H1 (cell line): ENCODE data around the gene SUMF1. TPM values are rescaled to one million over a fixed set of nuclear protein-coding genes. Genes with fewer than 3 reads are reported as not detected.

Experiments used
- CTCF ChIA-PET: fragments of 300-600 bp; sonication (Branson Sonifier 250); formaldehyde crosslinking; loops from one replicate; lab custom pipeline; 2021; ENCODE audit not compliant: partially characterized antibody; lab: Charles Lee
- POLR2A ChIA-PET: fragments of 300-600 bp; sonication (Branson Sonifier 250); formaldehyde crosslinking; loops from one replicate; lab custom pipeline; 2021; ENCODE audit warnings: inconsistent platforms; ENCODE audit not compliant: partially characterized antibody; lab: Charles Lee
- DNase-seq, 2 experiments: peaks; one replicate each; pipeline versions ENCODE4 v3.0.0 to v3.0.0-alpha.2; 2010 to 2022; ENCODE audit warnings: low spot score in 2 of 2, low read depth in 1 of 2, mixed read lengths in 1 of 2
- FAIRE-seq: peaks from 2 replicates; lab custom pipeline; 2011; peaks lifted over from hg19 to GRCh38; lab: Jason Lieb, UNC
- H2AFZ ChIP-seq: 2 replicates; pipeline ENCODE4 v1.8.1; 2012; ENCODE audit warnings: low read length, inconsistent platforms
- H2AK5ac ChIP-seq: 2 replicates; pipeline ENCODE4 v1.6.1; 2013; ENCODE audit warnings: low read depth, low read length
- H2BK120ac ChIP-seq: replicated peaks from 2 replicates; pipeline ENCODE3; 2013; ENCODE audit warnings: low read depth, low read length, inconsistent platforms
- H2BK12ac ChIP-seq: 2 replicates; pipeline ENCODE4 v1.6.1; 2013; ENCODE audit warnings: low read depth, low read length
- H2BK15ac ChIP-seq: 2 replicates; pipeline ENCODE4 v1.6.1; 2013; ENCODE audit warnings: low read length
- H2BK20ac ChIP-seq: 2 replicates; pipeline ENCODE4 v1.6.1; 2013; ENCODE audit warnings: low read length
- H2BK5ac ChIP-seq: 2 replicates; pipeline ENCODE4 v1.6.1; 2013; ENCODE audit warnings: low read depth, low read length
- H3K14ac ChIP-seq: 2 replicates; pipeline ENCODE4 v1.6.1; 2013; ENCODE audit warnings: inconsistent platforms; ENCODE audit not compliant: insufficient read length
- H3K18ac ChIP-seq: 2 replicates; pipeline ENCODE4 v1.6.1; 2013; ENCODE audit warnings: low read length; ENCODE audit errors: extremely low read depth
- H3K23ac ChIP-seq: 2 replicates; pipeline ENCODE4 v1.6.1; 2013; ENCODE audit warnings: inconsistent platforms; ENCODE audit not compliant: insufficient read length
- H3K23me2 ChIP-seq: 2 replicates; pipeline ENCODE4 v1.6.1; 2013; ENCODE audit warnings: low read depth, low read length
- H3K27ac ChIP-seq: 2 replicates; pipeline ENCODE4 v1.6.1; 2011; ENCODE audit warnings: low read depth, low read length, inconsistent platforms
- H3K27me3 ChIP-seq, 4 experiments: replicated peaks in 1 of 4; 1 replicate in 1 of 4; 2 replicates in 3 of 4; pipeline versions ENCODE4 v1.6.1 to v1.8.1; 2011 to 2013; ENCODE audit warnings: low read length in 3 of 4, mild to moderate bottlenecking in 3 of 4, inconsistent platforms in 2 of 4, mixed read lengths in 2 of 4, moderate library complexity in 1 of 4; ENCODE audit not compliant: control insufficient read depth in 3 of 4, insufficient read depth in 3 of 4; ENCODE audit errors: extremely low read depth in 1 of 4
- H3K36me3 ChIP-seq, 4 experiments: 2 replicates each; pipeline versions ENCODE4 v1.6.1 to v1.8.1; 2011 to 2013; ENCODE audit warnings: mild to moderate bottlenecking in 4 of 4, low read length in 3 of 4, moderate library complexity in 2 of 4, control low read depth in 1 of 4, inconsistent platforms in 1 of 4; ENCODE audit not compliant: insufficient read depth in 4 of 4, control insufficient read depth in 2 of 4
- H3K4ac ChIP-seq: replicated peaks from 2 replicates; pipeline ENCODE3; 2013; ENCODE audit warnings: low read length, low read depth, mixed read lengths, inconsistent platforms; ENCODE audit not compliant: insufficient read length
- H3K4me1 ChIP-seq, 4 experiments: replicated peaks in 1 of 4; 1 replicate in 1 of 4; 2 replicates in 3 of 4; pipeline versions ENCODE4 v1.6.1 to v1.8.1; 2011 to 2013; ENCODE audit warnings: low read length in 3 of 4, inconsistent platforms in 2 of 4, mixed read lengths in 1 of 4; ENCODE audit not compliant: insufficient read depth in 4 of 4, control insufficient read depth in 3 of 4
- H3K4me2 ChIP-seq, 2 experiments: 2 replicates each; pipeline versions ENCODE4 v1.6.1 to v1.8.1; 2011 to 2013; ENCODE audit warnings: low read depth in 2 of 2, low read length in 2 of 2, control low read depth in 1 of 2, inconsistent platforms in 1 of 2, mild to moderate bottlenecking in 1 of 2; ENCODE audit not compliant: insufficient read depth in 1 of 2
- H3K4me3 ChIP-seq, 4 experiments: fragments of 200-600, 300-600 bp in 1 of 4; sonication (generic), shearing (Covaris generic), sonication (Bioruptor Twin) in 1 of 4; 2 replicates each; pipeline versions ENCODE4 v1.5.1 to v1.8.1; 2011 to 2016; ENCODE audit warnings: low read length in 4 of 4, low read depth in 3 of 4, control low read depth in 2 of 4, inconsistent platforms in 2 of 4, mild to moderate bottlenecking in 2 of 4, mixed read lengths in 1 of 4, moderate library complexity in 1 of 4; ENCODE audit not compliant: insufficient read depth in 2 of 4; ENCODE audit errors: extremely low read depth in 1 of 4
- H3K56ac ChIP-seq: replicated peaks from 2 replicates; pipeline ENCODE3; 2013; ENCODE audit warnings: low read depth, mild to moderate bottlenecking, mixed read lengths, low read length, inconsistent platforms; ENCODE audit not compliant: insufficient read length
- H3K79me1 ChIP-seq: 2 replicates; pipeline ENCODE4 v1.6.1; 2013; ENCODE audit warnings: low read depth, low read length, control low read depth
- H3K79me2 ChIP-seq, 2 experiments: 2 replicates each; pipeline versions ENCODE4 v1.6.1 to v1.8.1; 2012 to 2013; ENCODE audit warnings: low read length in 2 of 2, mild to moderate bottlenecking in 2 of 2, inconsistent platforms in 1 of 2; ENCODE audit not compliant: insufficient read depth in 2 of 2, control insufficient read depth in 1 of 2
- H3K9ac ChIP-seq, 4 experiments: replicated peaks in 1 of 4; 1 replicate in 1 of 4; 2 replicates in 3 of 4; pipeline versions ENCODE4 v1.6.1 to v1.8.1; 2011 to 2013; ENCODE audit warnings: low read depth in 3 of 4, low read length in 3 of 4, control low read depth in 2 of 4, mild to moderate bottlenecking in 2 of 4, moderate library complexity in 2 of 4, inconsistent platforms in 1 of 4; ENCODE audit errors: extremely low read depth in 1 of 4
- H3K9me3 ChIP-seq, 2 experiments: 2 replicates each; pipeline versions ENCODE4 v1.6.1 to v1.8.1; 2012 to 2013; ENCODE audit warnings: mild to moderate bottlenecking in 2 of 2, moderate library complexity in 2 of 2, control low read depth in 1 of 2, inconsistent platforms in 1 of 2, low read depth in 1 of 2, low read length in 1 of 2, mixed read lengths in 1 of 2; ENCODE audit not compliant: insufficient read depth in 2 of 2
- H4K20me1 ChIP-seq, 2 experiments: replicated peaks in 1 of 2; 2 replicates each; pipeline versions ENCODE3 to v1.8.1; 2011 to 2013; ENCODE audit warnings: inconsistent platforms in 2 of 2, low read length in 2 of 2, mild to moderate bottlenecking in 1 of 2; ENCODE audit not compliant: insufficient read depth in 2 of 2, control insufficient read depth in 1 of 2
- H4K5ac ChIP-seq: 2 replicates; pipeline ENCODE4 v1.6.1; 2013; ENCODE audit warnings: low read length, low read depth, mixed read lengths, inconsistent platforms; ENCODE audit not compliant: insufficient read length
- H4K8ac ChIP-seq: 2 replicates; pipeline ENCODE4 v1.8.0; 2013; ENCODE audit warnings: mild to moderate bottlenecking, moderate library complexity, low read length, inconsistent platforms; ENCODE audit not compliant: insufficient read depth; ENCODE audit errors: extremely low read depth
- H4K91ac ChIP-seq: replicated peaks from 2 replicates; pipeline ENCODE3; 2013; ENCODE audit warnings: low read length, mixed read lengths, inconsistent platforms; ENCODE audit not compliant: insufficient read length
- BACH1 ChIP-seq: IDR thresholded peaks from 2 replicates; pipeline ENCODE4 v1.6.1; 2012; ENCODE audit warnings: low read length, improper control_type of control experiment
- CEBPB ChIP-seq: IDR thresholded peaks from 2 replicates; pipeline ENCODE4 v1.6.1; 2012; ENCODE audit warnings: low read depth, low read length
- CHD2 ChIP-seq: IDR thresholded peaks from 2 replicates; pipeline ENCODE4 v1.6.1; 2012; ENCODE audit warnings: low read length, improper control_type of control experiment
- CREB1 ChIP-seq: IDR thresholded peaks from 2 replicates; pipeline ENCODE4 v1.6.1; 2012; ENCODE audit warnings: inconsistent platforms
- GTF2F1 ChIP-seq: IDR thresholded peaks from 2 replicates; pipeline ENCODE4 v1.6.1; 2012; ENCODE audit warnings: low read depth, low read length, improper control_type of control experiment, borderline replicate concordance
- HDAC6 ChIP-seq: IDR thresholded peaks from one replicate; pipeline ENCODE4 v1.7.1; 2012; ENCODE audit warnings: low read depth, mild to moderate bottlenecking, inconsistent platforms, low read length, moderate library complexity
- JUN ChIP-seq: IDR thresholded peaks from 2 replicates; pipeline ENCODE4 v1.6.1; 2011; ENCODE audit warnings: low read depth, mild to moderate bottlenecking, improper control_type of control experiment, low read length
- RBBP5 ChIP-seq: IDR thresholded peaks from 2 replicates; pipeline ENCODE4 v1.7.1; 2012; ENCODE audit warnings: low read depth, mild to moderate bottlenecking, inconsistent platforms, low read length, moderate library complexity, borderline replicate concordance
- RNF2 ChIP-seq: fragments of 200-900, 300-1000 bp; sonication (generic); IDR thresholded peaks from 2 replicates; pipeline ENCODE4 v1.7.1; 2016; ENCODE audit warnings: borderline replicate concordance, low read depth, mild to moderate bottlenecking, antibody characterized with exemption, low read length; ENCODE audit not compliant: poor library complexity, severe bottlenecking; ENCODE audit errors: missing control alignments
- SIN3A ChIP-seq, 2 experiments: IDR thresholded peaks in 1 of 2; conservative IDR thresholded peaks in 1 of 2; 2 replicates each; pipeline ENCODE4 v1.6.1; 2011 to 2012; ENCODE audit warnings: low read length in 2 of 2, improper control_type of control experiment in 1 of 2, low read depth in 1 of 2, mild to moderate bottlenecking in 1 of 2
- SIX5 ChIP-seq: IDR thresholded peaks from 2 replicates; pipeline ENCODE4 v1.6.1; 2011; ENCODE audit warnings: mild to moderate bottlenecking, low read depth, low read length
- SUZ12 ChIP-seq: fragments of 200-600 bp; sonication (generic); IDR thresholded peaks from 2 replicates; pipeline ENCODE4 v1.6.1; 2012; ENCODE audit warnings: mild to moderate bottlenecking, inconsistent platforms, low read length, moderate library complexity, mixed read lengths
- TAF1 ChIP-seq: IDR thresholded peaks from 2 replicates; pipeline ENCODE4 v1.6.1; 2011; ENCODE audit warnings: mild to moderate bottlenecking, low read depth, low read length
- TAF7 ChIP-seq: optimal IDR thresholded peaks from 2 replicates; pipeline ENCODE3; 2011; ENCODE audit warnings: low read depth, mild to moderate bottlenecking, inconsistent platforms, low read length, moderate library complexity, borderline replicate concordance
- YY1 ChIP-seq: IDR thresholded peaks from 2 replicates; pipeline ENCODE4 v1.6.1; 2011; ENCODE audit warnings: low read depth, mild to moderate bottlenecking, low read length
- polyA plus RNA-seq, 7 experiments: library from polyadenylated mRNA; depleted of rRNA in 3 of 7; stranded (reverse) in 5 of 7; unstranded in 2 of 7; fragments of >200 nt in 5 of 7; fragments of 200-250 nt in 2 of 7; gene quantifications; 1 replicate in 5 of 7; 2 replicates in 1 of 7; 4 replicates in 1 of 7; pipeline versions ENCODE4 v1.2.1 to v1.2.3, GENCODE V29; 2011 to 2013; ENCODE audit warnings: missing spikeins in 2 of 7, mixed read lengths in 2 of 7
- total RNA-seq: library from RNA; stranded (reverse); fragmentation: NEBNext Ultra II Directional; extraction: Animal tissue kit (Norgen Biotek cat#: 25700); gene quantifications from 2 replicates; pipeline ENCODE4 v1.2.1, GENCODE V29; 2021
- TF ChIP-seq, protein P1 (sequence below): IDR thresholded peaks from 2 replicates; pipeline ENCODE4 v1.6.1; 2012; ENCODE audit warnings: inconsistent platforms

SUMF1 gene
- total and polyA plus RNA-seq, 2 of the 8 experiments (the other 6 are each of a cell fraction or from before 2014, with no cell fraction given) = 12.5 to 15.0 TPM

GRCh38 chr3:4454142-4454541 lies 12.9 kb downstream of the SUMF1 start:
- Histone ChIP-seq H2AFZ (no peak overlapping the region), H3K4me1 (no peaks in the 10 kb centered on the region; a peak in 1 of 7 replicates), H4K20me1 (no peaks in the 10 kb centered on the region), H3K56ac (no peak overlapping the region), H3K79me1 (no peaks in the 10 kb centered on the region), H3K9ac (no peak overlapping the region), H3K4me2 (no peak overlapping the region), H3K18ac (no peak overlapping the region), H4K91ac (no peak overlapping the region), H3K36me3 (no peaks in the 10 kb centered on the region), H3K14ac (no peak overlapping the region), H4K8ac (no peak overlapping the region), H3K4ac (no peak overlapping the region), H2AK5ac (no peak overlapping the region), H2BK20ac (no peak overlapping the region), H3K27me3 (no peaks in the 10 kb centered on the region), H3K4me3 (no peak overlapping the region), H3K23ac (no peak overlapping the region), H2BK15ac (no peak overlapping the region), H3K9me3 (no peaks in the 10 kb centered on the region), H2BK5ac (no peak overlapping the region), H3K23me2 (no peaks in the 10 kb centered on the region), H3K79me2 (no peaks in the 10 kb centered on the region), H3K27ac (no peak overlapping the region), H4K5ac (no peak overlapping the region), H2BK120ac (no peak overlapping the region), H2BK12ac (no peak overlapping the region)
- FAIRE-seq (no peak), DNase-seq (no peak)
- ChIA-PET CTCF (interaction anchor here (1.6 kb wide), 1 partner anchor 179 kb away, joined by 4 read pairs; no protein-coding TSS in a partner anchor), POLR2A (interaction anchor here (0.6 to 1.3 kb wide), 2 partner anchors 13 to 17 kb away, joined by 4 to 7 read pairs; partner anchors contain the start of gene SUMF1)
- TF ChIP-seq RNF2 (no peak), TAF1 (no peak), SIN3A (conservative IDR thresholded peaks at IDR 0.05 in 1 of 2, IDR thresholded peaks at IDR 0.05 in 1 of 2; ENCODE audit: low read depth in 1 of 2, low read length in 2 of 2) (no peak), TAF7 (no peak), YY1 (no peak), CEBPB (no peak), CREB1 (no peak), RBBP5 (no peak), GTF2F1 (no peak), CHD2 (no peak), HDAC6 (no peak), JUN (no peak), SIX5 (no peak), SUZ12 (no peak), BACH1 (no peak)
- TF ChIP-seq, protein P1, sequence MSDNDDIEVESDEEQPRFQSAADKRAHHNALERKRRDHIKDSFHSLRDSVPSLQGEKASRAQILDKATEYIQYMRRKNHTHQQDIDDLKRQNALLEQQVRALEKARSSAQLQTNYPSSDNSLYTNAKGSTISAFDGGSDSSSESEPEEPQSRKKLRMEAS = no peak
